ENCODE measurements around the gene CD3E.

GRCh38 chr11:118310781-118311485, 6.4 kb downstream of the CD3E start:
- TF ChIP-seq CTCF (conservative IDR thresholded peaks at IDR 0.05; ENCODE audit: low read depth in 2 of 2) = no peak
- TF ChIP-seq EZH2 (IDR thresholded peaks at IDR 0.05; ENCODE audit: low read depth, unreplicated experiment) = no peak
- TF ChIP-seq ETS1 (IDR thresholded peaks at IDR 0.05) = no peak
- TF ChIP-seq POLR2AphosphoS5 (IDR thresholded peaks at IDR 0.05; ENCODE audit: low read depth) = no peak
- no peak for TF ChIP-seq ZNF462 (CRISPR knock-in tag; IDR thresholded peaks at IDR 0.05)
- no peak for TF ChIP-seq REST (IDR thresholded peaks at IDR 0.05; ENCODE audit: unreplicated experiment)
- no peak for TF ChIP-seq ZNF114 (CRISPR knock-in tag; IDR thresholded peaks at IDR 0.05)
